Calu3 (cell line): Measurements from ENCODE around the gene PCNT. TPM values are rescaled to one million over a fixed set of nuclear protein-coding genes. Genes with fewer than 3 reads are reported as not detected.
"Not testable (repeated sequence)": the region's sequence is repeated elsewhere in the genome, so short reads cannot be mapped to it uniquely, and the experiment has no call there.

Experiments used
- BruUV-seq: library from RNA; stranded (reverse); fragments of 400-500 nt; replicated peaks from 2 replicates; lab custom pipeline; 2021; lab: Mats Ljungman, UMichigan
- CTCF ChIA-PET: fragments of 300-600 bp; sonication (Branson Sonifier 250); formaldehyde crosslinking; loops from one replicate; lab custom pipeline; 2022; ENCODE audit warnings: antibody characterized with exemption; lab: Charles Lee
- DNase-seq: peaks from one replicate; pipeline ENCODE4 v3.0.0; 2022
- H3K27ac Mint-ChIP-seq: one replicate; pipeline ENCODE4 v1.8.0; 2022; ENCODE audit warnings: mixed read lengths; ENCODE audit not compliant: unreplicated experiment
- H3K27me3 Mint-ChIP-seq: one replicate; pipeline ENCODE4 v1.8.0; 2022; ENCODE audit warnings: mixed read lengths; ENCODE audit not compliant: unreplicated experiment
- H3K36me3 Mint-ChIP-seq: one replicate; pipeline ENCODE4 v1.8.0; 2022; ENCODE audit warnings: mild to moderate bottlenecking, moderate library complexity, mixed read lengths; ENCODE audit not compliant: insufficient read depth, unreplicated experiment
- H3K4me1 Mint-ChIP-seq: one replicate; pipeline ENCODE4 v1.8.0; 2022; ENCODE audit warnings: mild to moderate bottlenecking, low read depth, mixed read lengths; ENCODE audit not compliant: unreplicated experiment
- H3K4me3 Mint-ChIP-seq: one replicate; pipeline ENCODE4 v1.8.0; 2022; ENCODE audit warnings: mild to moderate bottlenecking, low read depth, moderate library complexity, mixed read lengths; ENCODE audit not compliant: unreplicated experiment
- H3K9me3 Mint-ChIP-seq: one replicate; pipeline ENCODE4 v1.8.0; 2022; ENCODE audit warnings: low read depth, mixed read lengths; ENCODE audit not compliant: unreplicated experiment
- intact Hi-C: fragments of 100-400 bp; cut with micrococcal nuclease; formaldehyde crosslinking; loops from one replicate; pipeline ENCODE4 v1.10.0; 2022; ENCODE audit not compliant: unreplicated experiment
- total RNA-seq: library from RNA; stranded (reverse); gene quantifications from 2 replicates; pipeline ENCODE4 v1.2.3, GENCODE V29; 2022
- TF ChIP-seq, protein P1 (sequence below): fragments of 200-600 bp; IDR thresholded peaks from one replicate; pipeline ENCODE4 v1.8.0; 2022; ENCODE audit warnings: antibody characterized with exemption; ENCODE audit not compliant: unreplicated experiment

Gene PCNT
- total RNA-seq, 1 experiment from 2014 or later, result 32.2 TPM

GRCh38 chr21:46431884-46432488 is 108.0 kb downstream of the PCNT start:
- H3K27ac Mint-ChIP-seq, result peak overlapping the region; percentile 36
- CTCF ChIA-PET, result no interaction called here
- H3K9me3 Mint-ChIP-seq, result no peaks in the 10 kb centered on the region
- intact Hi-C loops, result no loop called here
- no peaks in the 10 kb centered on the region for H3K4me1 Mint-ChIP-seq
- H3K36me3 Mint-ChIP-seq, result peaks cover 19% of the 10 kb centered on the region
- no peaks in the 10 kb centered on the region for H3K27me3 Mint-ChIP-seq
- DNase-seq, result no peak
- BruUV-seq, result no TSS peak
- H3K4me3 Mint-ChIP-seq, result no peak overlapping the region
- TF ChIP-seq, protein P1, sequence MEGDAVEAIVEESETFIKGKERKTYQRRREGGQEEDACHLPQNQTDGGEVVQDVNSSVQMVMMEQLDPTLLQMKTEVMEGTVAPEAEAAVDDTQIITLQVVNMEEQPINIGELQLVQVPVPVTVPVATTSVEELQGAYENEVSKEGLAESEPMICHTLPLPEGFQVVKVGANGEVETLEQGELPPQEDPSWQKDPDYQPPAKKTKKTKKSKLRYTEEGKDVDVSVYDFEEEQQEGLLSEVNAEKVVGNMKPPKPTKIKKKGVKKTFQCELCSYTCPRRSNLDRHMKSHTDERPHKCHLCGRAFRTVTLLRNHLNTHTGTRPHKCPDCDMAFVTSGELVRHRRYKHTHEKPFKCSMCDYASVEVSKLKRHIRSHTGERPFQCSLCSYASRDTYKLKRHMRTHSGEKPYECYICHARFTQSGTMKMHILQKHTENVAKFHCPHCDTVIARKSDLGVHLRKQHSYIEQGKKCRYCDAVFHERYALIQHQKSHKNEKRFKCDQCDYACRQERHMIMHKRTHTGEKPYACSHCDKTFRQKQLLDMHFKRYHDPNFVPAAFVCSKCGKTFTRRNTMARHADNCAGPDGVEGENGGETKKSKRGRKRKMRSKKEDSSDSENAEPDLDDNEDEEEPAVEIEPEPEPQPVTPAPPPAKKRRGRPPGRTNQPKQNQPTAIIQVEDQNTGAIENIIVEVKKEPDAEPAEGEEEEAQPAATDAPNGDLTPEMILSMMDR, result no peak

DNA sequence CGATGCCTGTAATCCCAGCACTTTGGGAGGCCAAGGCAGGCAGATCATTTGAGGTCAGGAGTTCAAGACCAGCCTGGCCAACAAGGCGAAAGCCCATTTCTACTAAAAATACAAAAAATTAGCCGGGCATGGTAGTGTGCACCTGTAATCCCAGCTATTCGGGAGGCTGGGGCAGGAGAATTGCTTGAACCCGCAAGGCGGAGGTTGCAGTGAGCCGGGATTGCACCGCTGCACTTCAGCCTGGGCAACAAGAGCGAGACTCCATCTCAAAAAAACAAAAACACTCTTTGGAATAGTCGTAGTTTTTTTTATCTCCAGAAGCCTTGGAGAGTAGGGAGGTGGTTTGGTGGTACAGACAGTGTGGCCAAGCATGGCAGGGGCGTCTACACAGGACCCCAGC is 109.2 kb downstream of the PCNT start:
- H3K4me1 Mint-ChIP-seq, CTCF ChIA-PET, H3K27ac Mint-ChIP-seq, H3K4me3 Mint-ChIP-seq, DNase-seq, H3K9me3 Mint-ChIP-seq, intact Hi-C loops, BruUV-seq, H3K27me3 Mint-ChIP-seq: not testable (repeated sequence)
- peaks cover 24% of the 10 kb centered on the region for H3K36me3 Mint-ChIP-seq

GRCh38 chr21:46434322-46434958 is 110.5 kb downstream of the PCNT start:
- CTCF ChIA-PET, result no interaction called here
- intact Hi-C loops, result no loop called here
- H3K4me3 Mint-ChIP-seq, result no peak overlapping the region
- peaks cover 28% of the 10 kb centered on the region for H3K36me3 Mint-ChIP-seq
- DNase-seq, result no peak
- H3K9me3 Mint-ChIP-seq, result no peaks in the 10 kb centered on the region
- TF ChIP-seq, protein P1, result no peak
- H3K27me3 Mint-ChIP-seq, result no peaks in the 10 kb centered on the region
- H3K4me1 Mint-ChIP-seq, result no peaks in the 10 kb centered on the region
- H3K27ac Mint-ChIP-seq, result no peak overlapping the region
- no TSS peak for BruUV-seq

- TF ChIP-seq, protein P1, result no peak
- intact Hi-C loops, result no loop called here
- Mint-ChIP-seq H3K27me3 (no peaks in the 10 kb centered on the region), H3K36me3 (peaks cover 26% of the 10 kb centered on the region), H3K27ac (no peak overlapping the region), H3K4me3 (no peak overlapping the region), H3K4me1 (no peaks in the 10 kb centered on the region), H3K9me3 (no peaks in the 10 kb centered on the region)
- no peak for DNase-seq
- no TSS peak for BruUV-seq
- CTCF ChIA-PET, result no interaction called here
These were observed 111.9 kb downstream of the PCNT start for GRCh38 chr21:46435786-46436227.

- no peaks in the 10 kb centered on the region for H3K4me1 Mint-ChIP-seq
- H3K27ac Mint-ChIP-seq, result no peak overlapping the region
- intact Hi-C loops, result no loop called here
- peaks cover 22% of the 10 kb centered on the region for H3K36me3 Mint-ChIP-seq
- no peaks in the 10 kb centered on the region for H3K9me3 Mint-ChIP-seq
- no peak for DNase-seq
- CTCF ChIA-PET, result interaction anchor here (1.9 kb wide), 1 partner anchor 9 kb away, joined by 3 read pairs; no protein-coding TSS in a partner anchor
- BruUV-seq, result no TSS peak
- H3K4me3 Mint-ChIP-seq, result no peak overlapping the region
- H3K27me3 Mint-ChIP-seq, result no peaks in the 10 kb centered on the region
- TF ChIP-seq, protein P1, result no peak
These were observed 112.7 kb downstream of the PCNT start for GRCh38 chr21:46436621-46437020.
